ENCODE measurements around the gene TCF23. TPM values are rescaled to one million over a fixed set of nuclear protein-coding genes. Genes with fewer than 3 reads are reported as not detected.

The TCF23 gene
- total and polyA plus RNA-seq, 2 experiments from 2014 or later = 0.03 to 0.07 TPM

- H3K9me3 Mint-ChIP-seq = no peaks in the 10 kb centered on the region
- no peak overlapping the region for H3K4me3 Mint-ChIP-seq
- no peaks in the 10 kb centered on the region for H4K20me1 ChIP-seq (replicated peaks; ENCODE audit: insufficient read depth)
Observed at GRCh38 chr2:27149570-27150405, 984 bp downstream of the TCF23 start.

More at GRCh38 chr2:27149570-27150405, 984 bp downstream of the TCF23 start:
- no peaks in the 10 kb centered on the region for H3K36me3 ChIP-seq (ENCODE audit: insufficient read depth)
- H3K27ac ChIP-seq (ENCODE audit: low read depth) = no peak overlapping the region
- no peak overlapping the region for H2AFZ ChIP-seq
- H3K4me1 Mint-ChIP-seq = no peaks in the 10 kb centered on the region
- no peaks in the 10 kb centered on the region for H3K27me3 ChIP-seq (ENCODE audit: insufficient read depth)
- H3F3A ChIP-seq (replicated peaks; ENCODE audit: low read depth) = no peaks in the 10 kb centered on the region
- DNase-seq (ENCODE audit: low spot score) (no peak), ATAC-seq (no peak)
- H3K36me3 Mint-ChIP-seq (ENCODE audit: low read depth) = no peaks in the 10 kb centered on the region
- H3K27ac Mint-ChIP-seq = no peak overlapping the region
- TF ChIP-seq EZH2 (IDR thresholded peaks at IDR 0.05; ENCODE audit: low read depth, unreplicated experiment) (no peak), POLR2AphosphoS5 (IDR thresholded peaks at IDR 0.05; ENCODE audit: low read depth) (no peak), NANOG (IDR thresholded peaks at IDR 0.05; ENCODE audit: borderline replicate concordance) (no peak), ETS1 (IDR thresholded peaks at IDR 0.05) (no peak), STAT1 (IDR thresholded peaks at IDR 0.05; ENCODE audit: unreplicated experiment) (no peak), JUNB (IDR thresholded peaks at IDR 0.05; ENCODE audit: unreplicated experiment) (no peak), CREB1 (CRISPR knock-in tag; IDR thresholded peaks at IDR 0.05; ENCODE audit: low read depth) (no peak), EZH2phosphoT487 (IDR thresholded peaks at IDR 0.05; ENCODE audit: unreplicated experiment) (no peak), ZNF114 (CRISPR knock-in tag; IDR thresholded peaks at IDR 0.05) (no peak), ZNF331 (CRISPR knock-in tag; IDR thresholded peaks at IDR 0.05; ENCODE audit: low read depth) (no peak)
- TF ChIP-seq, protein P1, sequence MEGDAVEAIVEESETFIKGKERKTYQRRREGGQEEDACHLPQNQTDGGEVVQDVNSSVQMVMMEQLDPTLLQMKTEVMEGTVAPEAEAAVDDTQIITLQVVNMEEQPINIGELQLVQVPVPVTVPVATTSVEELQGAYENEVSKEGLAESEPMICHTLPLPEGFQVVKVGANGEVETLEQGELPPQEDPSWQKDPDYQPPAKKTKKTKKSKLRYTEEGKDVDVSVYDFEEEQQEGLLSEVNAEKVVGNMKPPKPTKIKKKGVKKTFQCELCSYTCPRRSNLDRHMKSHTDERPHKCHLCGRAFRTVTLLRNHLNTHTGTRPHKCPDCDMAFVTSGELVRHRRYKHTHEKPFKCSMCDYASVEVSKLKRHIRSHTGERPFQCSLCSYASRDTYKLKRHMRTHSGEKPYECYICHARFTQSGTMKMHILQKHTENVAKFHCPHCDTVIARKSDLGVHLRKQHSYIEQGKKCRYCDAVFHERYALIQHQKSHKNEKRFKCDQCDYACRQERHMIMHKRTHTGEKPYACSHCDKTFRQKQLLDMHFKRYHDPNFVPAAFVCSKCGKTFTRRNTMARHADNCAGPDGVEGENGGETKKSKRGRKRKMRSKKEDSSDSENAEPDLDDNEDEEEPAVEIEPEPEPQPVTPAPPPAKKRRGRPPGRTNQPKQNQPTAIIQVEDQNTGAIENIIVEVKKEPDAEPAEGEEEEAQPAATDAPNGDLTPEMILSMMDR (conservative IDR thresholded peaks at IDR 0.05; ENCODE audit: low read depth in 2 of 2) = no peak
- TF ChIP-seq, protein P2, sequence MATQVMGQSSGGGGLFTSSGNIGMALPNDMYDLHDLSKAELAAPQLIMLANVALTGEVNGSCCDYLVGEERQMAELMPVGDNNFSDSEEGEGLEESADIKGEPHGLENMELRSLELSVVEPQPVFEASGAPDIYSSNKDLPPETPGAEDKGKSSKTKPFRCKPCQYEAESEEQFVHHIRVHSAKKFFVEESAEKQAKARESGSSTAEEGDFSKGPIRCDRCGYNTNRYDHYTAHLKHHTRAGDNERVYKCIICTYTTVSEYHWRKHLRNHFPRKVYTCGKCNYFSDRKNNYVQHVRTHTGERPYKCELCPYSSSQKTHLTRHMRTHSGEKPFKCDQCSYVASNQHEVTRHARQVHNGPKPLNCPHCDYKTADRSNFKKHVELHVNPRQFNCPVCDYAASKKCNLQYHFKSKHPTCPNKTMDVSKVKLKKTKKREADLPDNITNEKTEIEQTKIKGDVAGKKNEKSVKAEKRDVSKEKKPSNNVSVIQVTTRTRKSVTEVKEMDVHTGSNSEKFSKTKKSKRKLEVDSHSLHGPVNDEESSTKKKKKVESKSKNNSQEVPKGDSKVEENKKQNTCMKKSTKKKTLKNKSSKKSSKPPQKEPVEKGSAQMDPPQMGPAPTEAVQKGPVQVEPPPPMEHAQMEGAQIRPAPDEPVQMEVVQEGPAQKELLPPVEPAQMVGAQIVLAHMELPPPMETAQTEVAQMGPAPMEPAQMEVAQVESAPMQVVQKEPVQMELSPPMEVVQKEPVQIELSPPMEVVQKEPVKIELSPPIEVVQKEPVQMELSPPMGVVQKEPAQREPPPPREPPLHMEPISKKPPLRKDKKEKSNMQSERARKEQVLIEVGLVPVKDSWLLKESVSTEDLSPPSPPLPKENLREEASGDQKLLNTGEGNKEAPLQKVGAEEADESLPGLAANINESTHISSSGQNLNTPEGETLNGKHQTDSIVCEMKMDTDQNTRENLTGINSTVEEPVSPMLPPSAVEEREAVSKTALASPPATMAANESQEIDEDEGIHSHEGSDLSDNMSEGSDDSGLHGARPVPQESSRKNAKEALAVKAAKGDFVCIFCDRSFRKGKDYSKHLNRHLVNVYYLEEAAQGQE (IDR thresholded peaks at IDR 0.05; ENCODE audit: unreplicated experiment) = no peak
- TF ChIP-seq, protein P3, sequence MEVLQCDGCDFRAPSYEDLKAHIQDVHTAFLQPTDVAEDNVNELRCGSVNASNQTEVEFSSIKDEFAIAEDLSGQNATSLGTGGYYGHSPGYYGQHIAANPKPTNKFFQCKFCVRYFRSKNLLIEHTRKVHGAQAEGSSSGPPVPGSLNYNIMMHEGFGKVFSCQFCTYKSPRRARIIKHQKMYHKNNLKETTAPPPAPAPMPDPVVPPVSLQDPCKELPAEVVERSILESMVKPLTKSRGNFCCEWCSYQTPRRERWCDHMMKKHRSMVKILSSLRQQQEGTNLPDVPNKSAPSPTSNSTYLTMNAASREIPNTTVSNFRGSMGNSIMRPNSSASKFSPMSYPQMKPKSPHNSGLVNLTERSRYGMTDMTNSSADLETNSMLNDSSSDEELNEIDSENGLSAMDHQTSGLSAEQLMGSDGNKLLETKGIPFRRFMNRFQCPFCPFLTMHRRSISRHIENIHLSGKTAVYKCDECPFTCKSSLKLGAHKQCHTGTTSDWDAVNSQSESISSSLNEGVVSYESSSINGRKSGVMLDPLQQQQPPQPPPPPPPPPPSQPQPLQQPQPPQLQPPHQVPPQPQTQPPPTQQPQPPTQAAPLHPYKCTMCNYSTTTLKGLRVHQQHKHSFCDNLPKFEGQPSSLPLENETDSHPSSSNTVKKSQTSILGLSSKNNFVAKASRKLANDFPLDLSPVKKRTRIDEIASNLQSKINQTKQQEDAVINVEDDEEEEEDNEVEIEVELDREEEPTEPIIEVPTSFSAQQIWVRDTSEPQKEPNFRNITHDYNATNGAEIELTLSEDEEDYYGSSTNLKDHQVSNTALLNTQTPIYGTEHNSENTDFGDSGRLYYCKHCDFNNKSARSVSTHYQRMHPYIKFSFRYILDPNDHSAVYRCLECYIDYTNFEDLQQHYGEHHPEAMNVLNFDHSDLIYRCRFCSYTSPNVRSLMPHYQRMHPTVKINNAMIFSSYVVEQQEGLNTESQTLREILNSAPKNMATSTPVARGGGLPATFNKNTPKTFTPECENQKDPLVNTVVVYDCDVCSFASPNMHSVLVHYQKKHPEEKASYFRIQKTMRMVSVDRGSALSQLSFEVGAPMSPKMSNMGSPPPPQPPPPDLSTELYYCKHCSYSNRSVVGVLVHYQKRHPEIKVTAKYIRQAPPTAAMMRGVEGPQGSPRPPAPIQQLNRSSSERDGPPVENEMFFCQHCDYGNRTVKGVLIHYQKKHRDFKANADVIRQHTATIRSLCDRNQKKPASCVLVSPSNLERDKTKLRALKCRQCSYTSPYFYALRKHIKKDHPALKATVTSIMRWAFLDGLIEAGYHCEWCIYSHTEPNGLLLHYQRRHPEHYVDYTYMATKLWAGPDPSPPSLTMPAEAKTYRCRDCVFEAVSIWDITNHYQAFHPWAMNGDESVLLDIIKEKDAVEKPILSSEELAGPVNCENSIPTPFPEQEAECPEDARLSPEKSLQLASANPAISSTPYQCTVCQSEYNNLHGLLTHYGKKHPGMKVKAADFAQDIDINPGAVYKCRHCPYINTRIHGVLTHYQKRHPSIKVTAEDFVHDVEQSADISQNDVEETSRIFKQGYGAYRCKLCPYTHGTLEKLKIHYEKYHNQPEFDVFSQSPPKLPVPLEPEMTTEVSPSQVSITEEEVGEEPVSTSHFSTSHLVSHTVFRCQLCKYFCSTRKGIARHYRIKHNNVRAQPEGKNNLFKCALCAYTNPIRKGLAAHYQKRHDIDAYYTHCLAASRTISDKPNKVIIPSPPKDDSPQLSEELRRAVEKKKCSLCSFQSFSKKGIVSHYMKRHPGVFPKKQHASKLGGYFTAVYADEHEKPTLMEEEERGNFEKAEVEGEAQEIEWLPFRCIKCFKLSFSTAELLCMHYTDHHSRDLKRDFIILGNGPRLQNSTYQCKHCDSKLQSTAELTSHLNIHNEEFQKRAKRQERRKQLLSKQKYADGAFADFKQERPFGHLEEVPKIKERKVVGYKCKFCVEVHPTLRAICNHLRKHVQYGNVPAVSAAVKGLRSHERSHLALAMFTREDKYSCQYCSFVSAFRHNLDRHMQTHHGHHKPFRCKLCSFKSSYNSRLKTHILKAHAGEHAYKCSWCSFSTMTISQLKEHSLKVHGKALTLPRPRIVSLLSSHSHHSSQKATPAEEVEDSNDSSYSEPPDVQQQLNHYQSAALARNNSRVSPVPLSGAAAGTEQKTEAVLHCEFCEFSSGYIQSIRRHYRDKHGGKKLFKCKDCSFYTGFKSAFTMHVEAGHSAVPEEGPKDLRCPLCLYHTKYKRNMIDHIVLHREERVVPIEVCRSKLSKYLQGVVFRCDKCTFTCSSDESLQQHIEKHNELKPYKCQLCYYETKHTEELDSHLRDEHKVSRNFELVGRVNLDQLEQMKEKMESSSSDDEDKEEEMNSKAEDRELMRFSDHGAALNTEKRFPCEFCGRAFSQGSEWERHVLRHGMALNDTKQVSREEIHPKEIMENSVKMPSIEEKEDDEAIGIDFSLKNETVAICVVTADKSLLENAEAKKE (CRISPR knock-in tag; IDR thresholded peaks at IDR 0.05) = no peak
- no peaks in the 10 kb centered on the region for H3K9me2 ChIP-seq (ENCODE audit: insufficient read depth)
- no peak overlapping the region for H3K4me2 ChIP-seq
- H3K79me2 ChIP-seq (replicated peaks; ENCODE audit: insufficient read depth) = no peaks in the 10 kb centered on the region
- no peak overlapping the region for H3K4me3 ChIP-seq
- H3K4me1 ChIP-seq (ENCODE audit: insufficient read depth) = no peaks in the 10 kb centered on the region
- H3K27me3 Mint-ChIP-seq (ENCODE audit: insufficient read depth, low read depth, poor library complexity) = peaks cover 12% of the 10 kb centered on the region
